COLO829 (cell line): ENCODE results near the gene TCF3.
"Not testable (repeated sequence)": the region's sequence is repeated elsewhere in the genome, so short reads cannot be mapped to it uniquely, and the experiment has no call there.

Source experiments
- DNase-seq: peaks from one replicate; pipeline ENCODE4 v3.0.0; 2012; ENCODE audit warnings: low spot score

TCF3 gene

GRCh38 chr19:1652471-1653299 lies at the start of gene TCF3:
Gene TCF3, minus strand, starts transcription at chr19:1652615. Its CDS starts 2,367 bp downstream, at chr19:1650248.
- peak; percentile 100 for DNase-seq

GRCh38 chr19:1700733-1701663 lies 48.6 kb upstream of the TCF3 start:
- DNase-seq: no peak

DNA sequence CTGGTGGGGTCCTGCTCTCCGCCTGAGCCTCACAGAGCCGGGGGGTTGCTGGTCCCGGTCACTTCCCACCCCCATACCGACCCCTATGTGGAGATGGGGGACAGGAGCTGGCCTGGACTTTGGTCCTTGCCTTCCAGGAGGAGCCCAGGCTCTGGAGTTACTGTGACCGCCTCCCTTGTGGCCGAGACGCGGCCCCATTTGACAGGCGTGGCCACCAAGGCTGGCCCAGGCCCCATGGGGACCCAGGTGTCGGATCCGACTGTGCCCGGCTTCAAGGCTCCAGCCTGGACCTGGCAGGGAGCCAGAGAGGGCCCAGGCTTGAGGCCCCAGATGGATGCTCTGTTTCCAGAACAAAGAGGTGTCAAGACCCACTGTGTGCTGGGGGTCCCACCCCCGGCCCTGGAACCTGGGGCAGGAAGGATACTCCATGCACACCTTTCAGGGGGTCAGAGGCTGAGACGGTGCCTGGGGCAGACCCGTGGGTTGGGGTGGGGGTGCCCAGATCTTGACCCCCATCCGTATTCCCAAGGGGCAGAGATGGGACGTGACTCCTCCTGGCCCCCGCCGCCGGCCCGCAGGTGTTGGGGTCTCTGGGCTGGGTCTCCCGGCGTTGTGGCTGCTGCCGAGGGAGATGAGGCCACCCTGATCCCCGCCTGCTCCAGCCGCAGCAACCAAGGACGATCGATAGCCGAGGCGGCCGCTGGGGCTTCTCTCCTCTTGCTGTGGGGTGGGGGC lies 47.8 kb upstream of the TCF3 start:
- DNase-seq: no peak

- DNase-seq: no peak
These were observed 47.0 kb upstream of the TCF3 start for GRCh38 chr19:1699386-1699785.

GRCh38 chr19:1698636-1699035 lies 46.2 kb upstream of the TCF3 start:
- DNase-seq: no peak

GRCh38 chr19:1695481-1695880 lies 43.1 kb upstream of the TCF3 start:
- not testable (repeated sequence) for DNase-seq

- DNase-seq: no peak
These were observed 39.3 kb upstream of the TCF3 start for GRCh38 chr19:1691589-1692290.

GRCh38 chr19:1690699-1691307 lies 38.4 kb upstream of the TCF3 start:
- DNase-seq: peak; percentile 29

DNA sequence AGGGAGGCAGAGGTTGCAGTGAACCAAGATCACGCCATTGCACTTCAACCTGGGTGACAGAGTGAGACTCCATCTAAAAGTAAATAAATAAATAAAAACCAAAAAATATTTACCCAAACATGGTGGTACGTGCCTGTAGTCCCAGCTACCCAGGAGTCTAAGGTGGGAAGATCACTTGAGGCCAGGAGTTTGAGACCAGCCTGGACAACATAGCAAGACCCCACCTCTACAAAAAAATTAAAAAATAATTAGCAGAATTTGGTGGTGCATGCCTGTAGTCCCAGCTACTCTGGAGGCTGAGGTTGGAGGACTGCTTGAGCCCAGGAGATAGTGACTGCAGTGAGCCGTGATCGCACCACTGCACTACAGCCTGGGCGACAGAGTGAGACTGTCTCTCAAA lies 33.4 kb upstream of the TCF3 start:
- not testable (repeated sequence) for DNase-seq

- no peak for DNase-seq
These were observed 32.6 kb upstream of the TCF3 start for GRCh38 chr19:1685046-1685445.

- no peak for DNase-seq
These were observed 32.1 kb upstream of the TCF3 start for GRCh38 chr19:1684573-1684912.

DNA sequence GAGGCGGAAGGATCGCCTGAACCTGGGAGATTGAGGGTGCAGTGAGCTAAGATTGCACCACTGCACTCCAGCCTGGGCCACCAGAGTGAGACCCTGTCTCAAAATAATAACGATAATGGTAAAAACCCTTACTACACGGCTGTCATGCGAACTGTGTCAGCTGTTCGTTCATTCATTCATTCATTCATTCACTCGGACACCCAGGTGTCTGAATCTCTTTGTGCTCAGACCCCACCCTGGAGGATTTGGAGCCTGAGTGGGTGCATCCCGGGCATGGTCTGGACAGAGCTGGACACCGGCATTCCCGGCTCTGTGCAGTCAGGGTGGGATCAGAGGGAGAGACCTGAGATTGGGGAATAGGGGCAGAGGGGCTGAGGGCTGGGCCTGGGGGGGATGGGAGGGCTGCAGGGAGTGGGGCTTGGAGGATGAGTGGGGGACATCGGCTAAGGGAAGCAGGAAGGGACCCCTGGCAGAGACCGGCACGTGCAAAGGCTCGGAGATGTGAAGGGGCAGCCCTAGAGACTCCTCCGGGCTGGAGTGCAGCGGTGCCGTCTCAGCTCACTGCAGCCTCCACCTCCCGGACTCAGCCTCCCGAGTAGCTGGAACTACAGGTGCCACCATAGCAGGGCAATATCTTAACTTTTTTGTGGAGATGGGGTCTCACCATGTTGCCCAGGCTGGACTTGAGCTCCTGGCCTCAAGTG lies 31.6 kb upstream of the TCF3 start:
- DNase-seq: no peak

DNA sequence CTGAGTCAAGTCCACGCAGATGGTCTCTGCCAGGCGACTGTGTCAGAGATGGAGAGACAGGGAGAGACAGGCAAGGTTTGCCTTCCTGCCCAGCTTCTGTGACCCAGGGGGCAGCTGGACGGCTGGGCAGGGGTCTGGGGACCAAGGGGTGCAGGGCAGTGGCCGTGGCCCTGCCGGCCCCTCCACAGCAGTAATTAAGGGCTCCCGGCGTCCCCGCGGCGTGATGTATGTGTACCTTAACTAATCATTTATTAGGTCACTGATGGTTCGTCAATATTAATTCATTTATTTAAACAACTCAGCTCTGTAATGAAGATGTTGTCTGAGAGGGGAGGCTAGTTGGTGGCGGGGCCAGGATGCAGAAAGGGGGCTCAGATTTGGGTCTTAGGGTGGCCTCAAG lies 28.6 kb upstream of the TCF3 start:
- no peak for DNase-seq

DNA sequence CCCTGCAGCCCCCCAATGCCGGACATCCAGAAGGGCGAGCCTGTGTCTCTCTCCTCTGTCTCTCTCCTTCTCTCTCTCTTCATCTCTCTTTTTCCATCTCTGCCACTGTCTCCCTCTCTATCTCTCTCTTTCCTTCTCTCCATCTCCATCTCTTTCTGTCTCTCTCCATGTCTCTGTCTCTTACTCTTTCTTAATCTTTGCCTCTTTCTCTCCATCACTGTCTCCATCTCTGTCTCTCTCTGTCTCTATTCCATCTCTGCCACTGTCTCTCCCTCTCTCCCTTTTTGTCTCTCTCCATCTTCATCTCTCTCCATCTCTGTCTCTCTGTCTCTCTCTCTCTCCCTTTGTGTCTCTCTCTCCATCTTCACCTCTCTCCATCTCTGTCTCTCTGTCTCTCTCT lies 25.7 kb upstream of the TCF3 start:
- DNase-seq: no peak

DNA sequence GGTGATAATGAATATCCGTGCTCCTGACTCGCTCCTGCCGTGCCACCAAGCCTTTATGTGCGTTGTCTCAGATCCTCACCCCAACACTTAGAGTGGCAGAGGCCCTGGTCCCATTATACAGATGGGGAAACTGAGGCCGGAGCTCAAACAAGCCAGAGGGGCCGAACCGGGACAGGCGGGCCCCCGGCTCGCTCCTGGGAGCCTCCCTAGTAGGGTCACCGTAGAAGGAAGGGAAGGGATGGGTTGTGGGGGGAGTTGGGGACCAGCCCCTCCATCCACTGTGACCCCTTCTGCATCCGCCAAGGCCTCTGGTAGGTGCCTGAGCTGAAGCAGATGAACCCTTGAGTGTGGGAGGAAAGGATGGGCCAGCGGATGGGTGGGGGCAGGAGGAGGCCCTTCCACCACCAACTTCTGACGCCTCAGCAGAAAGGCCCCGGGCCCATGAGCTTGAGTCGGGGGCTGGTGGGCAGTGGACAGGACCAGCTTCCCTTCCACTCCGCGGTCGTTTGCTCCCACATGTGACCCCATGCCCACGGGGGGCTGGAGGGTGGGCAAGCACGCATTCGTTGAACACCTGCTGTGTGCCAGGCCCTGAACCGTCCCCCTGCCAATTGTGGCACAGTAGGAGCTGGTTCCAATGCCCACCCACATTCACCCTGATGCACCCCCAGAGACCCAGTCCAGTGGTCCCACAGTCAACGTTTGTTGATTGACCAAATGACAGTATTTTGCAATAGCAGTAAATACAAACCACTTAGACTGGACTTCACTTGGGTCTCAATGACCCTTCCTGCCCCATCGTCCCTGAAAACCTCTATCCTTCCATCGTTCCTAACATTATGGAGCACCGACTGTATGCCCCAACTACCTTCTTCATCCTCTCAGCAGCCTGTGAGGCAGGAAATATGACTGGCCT lies 24.2 kb upstream of the TCF3 start:
- no peak for DNase-seq

DNA sequence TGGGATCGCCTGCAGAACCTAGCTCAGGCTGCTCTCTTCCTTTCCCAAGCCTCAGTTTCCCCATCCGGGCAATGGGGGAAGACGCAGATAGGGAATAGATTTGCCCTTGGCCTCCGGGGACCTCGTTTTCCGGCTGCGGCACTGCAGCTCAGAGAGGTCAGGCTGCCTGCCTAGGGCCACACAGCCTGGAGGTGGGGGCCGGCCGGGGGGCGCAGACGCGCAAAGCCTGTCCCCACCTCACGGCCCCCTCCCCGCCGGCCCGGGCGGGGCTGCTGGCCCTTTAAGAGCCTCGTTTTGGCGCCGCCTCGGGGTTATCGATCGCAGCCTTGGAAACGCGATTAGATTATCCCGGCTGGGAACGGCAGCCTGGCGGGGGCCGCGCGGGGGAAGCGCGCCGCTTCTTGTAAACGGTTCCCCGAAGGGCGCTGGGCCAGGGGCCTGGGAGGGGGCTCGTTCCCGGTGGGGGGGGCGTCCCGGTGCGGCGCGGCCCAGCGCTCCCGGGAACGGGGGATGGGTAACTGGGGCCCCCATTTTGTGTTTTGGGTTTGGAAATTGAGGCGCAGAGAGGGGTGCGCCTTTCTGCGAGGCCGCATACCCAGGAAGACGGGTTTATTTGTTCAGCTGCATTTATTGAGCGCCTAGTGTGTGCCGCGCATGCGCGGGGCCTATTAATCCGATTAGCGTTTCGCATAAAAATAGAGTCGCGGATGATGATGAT lies 23.4 kb upstream of the TCF3 start:
- no peak for DNase-seq

GRCh38 chr19:1674293-1674679 lies 21.9 kb upstream of the TCF3 start:
- no peak for DNase-seq

- no peak for DNase-seq
These were observed 21.4 kb upstream of the TCF3 start for GRCh38 chr19:1673645-1674292.
